Endometrial microvascular endothelial cells (primary cell): ENCODE results near the gene TTC38. TPM values are rescaled to one million over a fixed set of nuclear protein-coding genes. Genes with fewer than 3 reads are reported as not detected.

Source experiments
- in situ Hi-C: cut with HindIII; loops from 2 replicates; pipeline ENCODE4 v1.10.0; 2017; ENCODE audit warnings: low sequenced_read_pairs, low pct_unique_long_range_greater_than_20kb; ENCODE audit errors: inconsistent ontology term
- total RNA-seq: library from RNA; depleted of rRNA; stranded (reverse); fragments of >200 nt; gene quantifications from one replicate; pipeline ENCODE4 v1.2.3, GENCODE V29; 2015; ENCODE audit errors: inconsistent ontology term

The TTC38 gene
- total RNA-seq: 49.3 TPM

DNA sequence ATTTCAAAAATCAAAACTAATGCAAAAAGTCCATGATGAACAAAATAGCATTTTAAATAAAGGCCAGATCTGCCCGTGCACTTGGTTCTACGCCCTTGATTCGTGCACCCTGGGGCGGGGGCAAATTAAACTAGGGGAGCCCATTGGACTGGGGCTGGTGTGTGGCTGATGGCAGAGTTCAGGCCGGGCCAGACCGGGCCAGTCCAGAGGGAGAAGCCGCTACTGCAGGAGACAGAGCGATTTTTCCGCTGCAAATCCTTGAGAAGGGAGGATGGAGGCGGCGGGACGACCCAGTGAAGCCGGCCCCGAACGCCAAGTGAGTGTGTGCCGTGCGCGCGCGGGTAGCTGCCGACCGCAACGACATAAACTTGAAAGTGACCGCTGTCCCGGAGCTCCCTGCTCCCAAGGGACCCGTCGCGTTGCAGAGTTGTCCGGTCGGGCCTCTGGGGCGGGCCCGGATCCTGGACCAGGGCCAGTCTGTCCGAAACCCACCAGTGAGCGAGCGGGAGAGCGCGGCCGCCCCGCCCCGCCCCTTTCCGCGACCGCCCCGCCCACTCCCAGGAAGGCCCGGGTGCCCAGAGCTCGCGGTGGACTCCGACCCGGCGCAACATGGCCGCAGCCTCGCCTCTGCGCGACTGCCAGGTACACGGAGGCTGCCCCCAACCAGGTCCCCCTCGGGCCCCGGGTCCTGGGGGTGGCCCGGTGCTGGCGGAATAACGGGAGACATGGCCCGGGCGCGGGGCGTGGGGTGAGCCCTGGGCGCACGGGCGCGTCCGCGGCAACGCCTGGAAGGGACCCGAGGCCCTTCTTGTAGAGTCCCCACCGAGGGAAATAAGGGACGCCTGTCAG is at the start of gene TTC38:
Gene TTC38 (plus strand): TSS at position 578 of the 849 bp plus-strand sequence. CDS start 32 bp downstream, at position 610.
- in situ Hi-C loops: loop anchor here (25.0 kb wide), 1 partner anchor 130 kb away; no protein-coding TSS in a partner anchor

DNA sequence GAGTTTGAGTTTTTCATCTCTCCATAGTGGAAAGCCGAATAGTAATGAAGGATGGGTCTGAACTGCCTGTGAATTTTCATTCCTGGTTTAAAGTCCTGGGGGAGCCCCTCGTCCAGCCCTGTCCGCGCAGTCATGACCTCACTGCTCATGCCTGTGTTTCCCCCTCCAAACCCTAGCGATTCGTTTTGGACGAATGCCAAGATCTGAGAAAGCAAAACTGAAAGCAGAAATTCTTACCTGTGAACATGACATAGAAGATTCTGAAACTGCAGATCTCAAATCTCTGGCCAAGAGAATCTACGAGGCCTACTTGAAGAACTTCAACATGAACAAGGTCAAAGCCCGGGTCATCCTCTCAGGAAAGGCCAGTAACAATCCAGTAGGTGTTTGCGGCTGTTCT is 48.2 kb upstream of the TTC38 start:
- in situ Hi-C loops: no loop called here

DNA sequence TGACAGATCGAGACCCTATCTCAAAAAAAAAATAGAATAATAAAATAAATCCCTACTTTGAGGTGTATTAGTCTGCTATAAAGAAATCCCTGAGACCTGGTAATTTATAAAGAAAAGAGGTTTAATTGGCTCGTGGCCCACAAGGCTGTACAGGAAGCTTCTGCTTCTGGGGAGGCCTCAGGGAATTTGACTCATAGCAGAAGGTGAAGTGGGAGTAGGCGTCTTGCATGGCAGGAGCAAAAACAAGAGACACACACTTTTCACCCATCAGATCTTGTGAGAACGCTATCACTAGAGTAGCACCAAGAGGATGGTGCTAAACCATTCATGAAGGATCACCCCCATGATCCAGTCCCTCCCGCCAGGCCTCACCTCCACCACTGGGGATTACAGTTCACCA is 46.9 kb upstream of the TTC38 start:
- in situ Hi-C loops: no loop called here

DNA sequence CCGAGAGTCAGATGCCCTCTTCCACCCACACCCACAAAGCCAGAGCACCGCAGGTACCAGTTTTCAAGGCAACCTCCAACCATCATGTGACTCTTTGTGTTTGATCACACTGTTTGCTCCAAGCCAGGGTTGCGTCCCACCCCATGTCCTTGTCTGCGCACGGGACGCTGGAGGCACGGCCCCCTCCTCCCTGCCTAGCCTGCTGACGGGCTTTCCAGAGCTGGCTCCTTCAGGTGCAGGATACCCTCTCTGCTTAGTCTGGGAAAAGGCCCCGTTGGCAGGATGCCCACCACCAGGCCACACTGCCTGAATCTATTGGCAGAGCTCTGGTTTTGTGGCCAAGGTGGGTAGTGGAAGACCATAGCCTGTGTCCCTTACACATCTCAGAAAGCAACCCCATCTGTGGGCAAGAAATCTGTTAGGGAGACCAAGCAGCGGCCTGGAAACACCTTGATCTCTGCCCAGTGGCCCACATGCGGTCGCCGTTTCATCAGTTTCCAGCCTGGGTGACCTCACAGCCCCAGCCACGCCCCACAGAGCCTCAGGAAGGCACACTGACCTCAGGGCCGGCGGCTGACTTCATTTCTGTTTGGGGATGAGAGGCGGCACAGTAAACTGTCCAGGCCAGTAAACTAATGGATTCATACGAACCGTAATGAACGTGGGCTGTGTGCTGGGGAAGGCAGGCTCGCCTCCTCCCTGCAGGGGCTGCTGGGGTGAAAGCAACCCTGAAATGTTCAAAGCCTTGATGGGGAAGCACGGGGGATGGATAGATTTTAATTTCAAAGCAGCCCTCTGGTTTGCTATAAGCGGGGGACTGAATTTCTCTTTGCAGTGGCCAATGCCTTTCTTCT is 43.5 kb upstream of the TTC38 start:
- in situ Hi-C loops: no loop called here

DNA sequence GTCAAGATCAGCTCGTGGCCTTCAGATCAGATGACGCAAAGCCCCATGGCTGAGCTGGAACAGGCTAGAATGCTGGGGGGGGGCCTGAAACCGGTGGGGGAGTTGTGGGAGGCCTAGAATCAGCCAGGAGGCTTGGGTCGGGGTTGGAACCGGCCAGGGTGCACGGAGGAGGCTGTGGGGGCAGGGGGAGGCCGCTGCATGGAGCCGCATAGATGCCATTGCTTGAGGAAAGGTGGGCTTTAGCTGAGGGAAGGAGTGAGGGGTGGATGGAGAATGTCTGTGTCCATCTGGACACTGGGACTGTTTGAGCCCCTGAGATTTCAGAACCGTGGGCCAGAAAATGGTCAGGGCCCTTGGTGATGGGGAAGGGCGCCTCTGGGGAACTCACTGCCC is 42.9 kb upstream of the TTC38 start:
- in situ Hi-C loops: no loop called here

GRCh38 chr22:46225631-46226030 is 42.2 kb upstream of the TTC38 start:
- in situ Hi-C loops: no loop called here

GRCh38 chr22:46226577-46226976 is 41.2 kb upstream of the TTC38 start:
- in situ Hi-C loops: no loop called here

- in situ Hi-C loops: no loop called here
Measured at GRCh38 chr22:46229701-46230100, 38.1 kb upstream of the TTC38 start.

- in situ Hi-C loops: no loop called here
Measured at GRCh38 chr22:46230262-46230901, 37.4 kb upstream of the TTC38 start.

GRCh38 chr22:46233231-46233630 is 34.6 kb upstream of the TTC38 start:
- in situ Hi-C loops: no loop called here

DNA sequence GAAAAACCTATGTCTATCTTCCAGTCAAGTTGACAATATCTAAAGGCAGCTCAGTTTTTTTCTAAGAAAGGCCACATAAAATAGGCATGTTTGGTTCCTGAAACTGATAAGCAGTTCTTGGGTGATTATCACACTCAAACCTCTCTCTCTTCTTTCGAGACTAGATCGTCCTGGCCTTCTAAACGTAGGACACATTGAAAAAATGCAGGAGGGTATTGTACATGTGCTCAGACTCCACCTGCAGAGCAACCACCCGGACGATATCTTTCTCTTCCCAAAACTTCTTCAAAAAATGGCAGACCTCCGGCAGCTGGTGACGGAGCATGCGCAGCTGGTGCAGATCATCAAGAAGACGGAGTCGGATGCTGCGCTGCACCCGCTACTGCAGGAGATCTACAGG is 32.8 kb upstream of the TTC38 start:
- in situ Hi-C loops: no loop called here

- in situ Hi-C loops: no loop called here
Measured at GRCh38 chr22:46237453-46238124, 30.2 kb upstream of the TTC38 start.

DNA sequence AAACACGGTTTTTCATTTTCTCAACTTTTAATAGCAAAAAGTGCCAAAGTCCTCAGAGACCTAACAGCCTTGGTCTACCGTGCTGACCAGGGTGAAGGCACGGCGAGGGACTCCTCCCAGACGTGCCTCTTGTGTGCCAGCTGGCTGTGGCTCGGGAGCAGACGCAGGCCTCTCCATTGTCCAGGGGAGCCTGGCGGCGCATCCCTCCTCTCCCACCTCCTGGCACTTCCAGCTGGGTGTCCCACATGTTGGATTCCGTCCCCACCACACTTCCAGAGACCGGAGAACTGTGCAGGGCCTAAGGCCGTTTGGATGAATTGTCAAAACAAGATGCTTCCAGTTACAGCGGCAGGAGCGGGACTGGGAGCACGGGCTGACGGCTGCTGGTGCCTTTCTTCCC is 29.3 kb upstream of the TTC38 start:
- in situ Hi-C loops: no loop called here

DNA sequence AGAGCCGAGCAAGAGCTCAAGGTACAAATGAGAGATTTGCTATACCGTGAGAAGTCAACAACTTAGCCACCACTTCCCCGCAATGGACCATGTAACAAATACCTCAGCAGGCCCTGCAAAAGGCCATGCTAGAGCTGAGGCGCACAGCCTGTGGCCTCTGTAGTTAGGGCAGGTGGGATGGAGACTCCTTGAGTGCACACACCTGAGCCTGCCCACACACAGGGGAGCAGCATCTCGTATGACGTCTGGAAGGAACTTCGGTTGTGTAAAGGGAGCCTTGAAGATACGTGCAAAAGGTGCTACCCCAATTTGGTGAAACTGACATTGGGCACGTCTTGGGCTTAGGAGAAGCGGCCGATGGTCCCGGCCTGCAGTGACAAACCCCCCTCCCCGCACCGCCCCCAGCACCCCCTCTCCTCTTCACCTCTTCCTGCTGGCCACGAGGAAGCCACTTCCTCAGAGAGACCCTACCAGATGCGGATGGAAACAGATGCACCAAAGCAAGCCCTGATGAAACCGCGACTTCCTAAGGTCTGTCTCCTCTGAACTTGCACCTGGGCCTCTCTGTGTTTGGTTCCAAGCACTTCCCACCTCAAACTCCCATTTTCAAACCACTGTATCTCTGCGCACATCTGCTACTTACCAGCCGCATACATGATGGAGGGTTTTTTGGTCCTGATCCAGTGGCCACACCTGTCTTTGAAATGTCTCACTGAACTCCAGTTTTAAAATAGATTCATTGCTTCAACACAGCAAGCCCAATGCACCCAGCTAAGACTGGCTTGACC is 28.4 kb upstream of the TTC38 start:
- in situ Hi-C loops: no loop called here

DNA sequence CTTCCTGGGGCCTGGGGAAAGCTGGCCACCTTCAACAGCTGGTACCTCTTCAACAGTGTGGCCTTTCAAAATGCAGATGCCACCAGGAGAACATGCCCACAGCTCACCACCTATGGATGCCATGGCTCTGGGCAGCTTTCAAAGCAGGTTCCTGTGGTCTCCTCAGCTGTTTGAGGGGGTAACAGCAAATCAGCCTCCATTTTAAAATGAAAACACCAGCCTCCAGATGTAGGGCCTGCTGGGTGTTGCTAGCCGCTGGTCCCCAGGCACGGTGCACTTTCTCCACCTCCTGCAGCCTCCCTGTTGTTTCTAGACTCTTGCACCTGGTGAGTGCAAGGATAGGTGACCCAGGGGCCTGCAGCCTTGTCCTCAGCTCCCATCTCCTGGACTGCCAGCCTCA is 27.7 kb upstream of the TTC38 start:
- in situ Hi-C loops: no loop called here

- in situ Hi-C loops: no loop called here
Measured at GRCh38 chr22:46240506-46240905, 27.3 kb upstream of the TTC38 start.

- in situ Hi-C loops: no loop called here
Measured at GRCh38 chr22:46240907-46241306, 26.9 kb upstream of the TTC38 start.

GRCh38 chr22:46241396-46242007 is 26.3 kb upstream of the TTC38 start:
- in situ Hi-C loops: no loop called here
